Measurements from ENCODE around the gene UCMA.

DNA sequence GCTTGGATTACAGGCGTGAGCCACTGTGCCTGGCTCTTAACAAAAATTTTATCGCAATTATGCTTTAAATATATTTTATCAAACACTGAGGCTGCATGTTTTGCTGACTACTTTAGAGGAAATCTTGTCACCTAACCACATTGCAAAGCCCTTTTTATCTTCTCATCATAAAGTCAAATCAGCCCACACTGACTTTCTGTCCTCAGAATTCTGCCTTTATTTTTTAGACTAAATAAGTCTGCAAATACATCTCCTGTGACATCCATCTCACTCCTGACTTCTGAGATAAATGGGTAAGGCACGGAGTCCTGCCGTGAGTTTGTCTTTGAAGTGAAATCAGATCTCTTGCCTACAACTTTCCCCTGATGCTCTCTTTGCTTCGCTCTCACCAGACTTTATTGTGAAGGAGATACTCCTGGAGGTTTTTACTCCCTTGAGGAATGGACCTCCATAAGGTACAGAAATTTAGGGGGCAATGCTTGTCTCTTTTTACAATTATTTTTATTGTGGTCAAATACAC, 23.5 kb upstream of the UCMA start:
- TF ChIP-seq POLR2A (IDR thresholded peaks at IDR 0.05; ENCODE audit: low read depth, low read length) = no peak
- no peak for TF ChIP-seq TAF1 (IDR thresholded peaks at IDR 0.05; ENCODE audit: borderline replicate concordance, low read depth, low read length)
